T-helper 2 cell treated with Interferon-gamma antibody and Interleukin-4, amounts not matched to agents 100 ng/mL and 5 ng/mL, for 36 hours (primary cell): ENCODE results near the gene FBXO28. TPM values are rescaled to one million over a fixed set of nuclear protein-coding genes. Genes with fewer than 3 reads are reported as not detected.

Experiments used
- total RNA-seq: library from RNA; stranded (reverse); gene quantifications from 2 replicates; pipeline ENCODE4 v1.2.3, GENCODE V29; 2022

FBXO28 gene
- total RNA-seq, 1 donor from 2014 or later, result 21.1 TPM

Other genes with a start within 250 kb of the FBXO28 start
- 66.1 and 70.9 TPM in 2 replicates for gene DEGS1, start 69.1 kb downstream of the FBXO28 start, total RNA-seq
- 44.7 and 45.7 TPM in 2 replicates for gene NVL, start 216.1 kb downstream of the FBXO28 start, total RNA-seq
- 40.3 and 42.4 TPM in 2 replicates for gene CNIH4, start 242.8 kb downstream of the FBXO28 start, total RNA-seq